ENCODE data around the gene SERF1A. TPM values are rescaled to one million over a fixed set of nuclear protein-coding genes. Genes with fewer than 3 reads are reported as not detected.

Gene SERF1A
- total and polyA plus RNA-seq, 5 donors = 0.39 to 5.9 (median 3.0) TPM

Other genes with a start within 250 kb of the SERF1A start
- gene SMN1, start 24.4 kb downstream of the SERF1A start, total RNA-seq = 10 to 100 TPM in 3 of 4 donors, 1 to 10 TPM in 1; 9.5 to 16.2 (median 13.5) TPM
- gene SMN1, start 24.4 kb downstream of the SERF1A start, polyA plus RNA-seq = 19.0 TPM
- 10 to 100 TPM in 1 of 4 donors, 1 to 10 TPM in 3; 7.9 to 10.4 (median 9.1) TPM for gene NAIP, start 124.7 kb downstream of the SERF1A start, total RNA-seq
- gene NAIP, start 124.7 kb downstream of the SERF1A start, polyA plus RNA-seq = 2.2 TPM
- 10 to 100 TPM in 2 of 4 donors, 1 to 10 TPM in 2; 5.2 to 16.0 (median 11.0) TPM for gene GTF2H2, start 167.0 kb downstream of the SERF1A start, total RNA-seq
- 5.3 TPM for gene GTF2H2, start 167.0 kb downstream of the SERF1A start, polyA plus RNA-seq